Measurements from ENCODE around the gene ZNF366.
"Not testable (repeated sequence)": the region's sequence is repeated elsewhere in the genome, so short reads cannot be mapped to it uniquely, and the experiment has no call there.

Gene ZNF366

GRCh38 chr5:72436796-72437471, 70.3 kb downstream of the ZNF366 start:
- DNase-seq: no peak

- DNase-seq: no peak
These were observed 72.3 kb downstream of the ZNF366 start for GRCh38 chr5:72434781-72435437.

DNA sequence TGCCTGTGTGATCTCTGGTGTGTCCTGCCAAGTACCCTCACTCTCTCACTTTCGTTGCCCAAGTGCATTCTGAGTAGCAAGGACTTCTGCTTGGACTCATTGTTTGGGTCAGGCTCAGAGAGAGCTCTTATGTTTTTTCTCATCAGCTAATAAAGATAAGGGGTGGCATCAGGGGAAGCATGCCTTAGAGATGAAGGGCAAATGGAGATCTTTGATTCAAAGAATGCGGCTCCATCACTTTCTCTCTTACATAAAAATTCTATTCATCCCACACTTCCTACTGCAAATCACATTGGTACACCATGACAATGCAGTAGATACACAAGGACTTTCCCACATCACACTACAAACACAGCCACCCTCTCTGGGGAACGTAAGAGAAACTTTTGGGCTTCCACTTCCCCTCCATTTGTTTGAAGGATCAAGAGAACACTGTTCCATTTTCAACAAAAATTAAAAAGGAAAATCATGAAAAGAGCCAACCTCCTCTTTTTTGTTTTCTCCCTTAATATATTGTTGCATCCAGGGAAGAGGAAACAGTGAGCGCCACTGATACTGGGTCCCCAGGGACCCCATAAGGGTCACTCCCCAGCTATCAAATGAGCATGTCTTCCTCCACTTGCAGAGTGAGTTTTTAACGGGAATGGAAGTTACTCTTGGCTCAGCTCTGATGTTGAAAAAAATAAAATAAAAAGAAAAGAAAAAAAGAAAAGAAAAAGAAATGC, 73.0 kb downstream of the ZNF366 start:
- DNase-seq: no peak

GRCh38 chr5:72433522-72433921, 73.7 kb downstream of the ZNF366 start:
- no peak for DNase-seq

GRCh38 chr5:72428669-72429068, 78.5 kb downstream of the ZNF366 start:
- no peak for DNase-seq

GRCh38 chr5:72427488-72428437, 79.4 kb downstream of the ZNF366 start:
- DNase-seq: no peak

- DNase-seq: no peak
These were observed 80.2 kb downstream of the ZNF366 start for GRCh38 chr5:72427016-72427415.

- DNase-seq: no peak
These were observed 81.2 kb downstream of the ZNF366 start for GRCh38 chr5:72426019-72426418.

DNA sequence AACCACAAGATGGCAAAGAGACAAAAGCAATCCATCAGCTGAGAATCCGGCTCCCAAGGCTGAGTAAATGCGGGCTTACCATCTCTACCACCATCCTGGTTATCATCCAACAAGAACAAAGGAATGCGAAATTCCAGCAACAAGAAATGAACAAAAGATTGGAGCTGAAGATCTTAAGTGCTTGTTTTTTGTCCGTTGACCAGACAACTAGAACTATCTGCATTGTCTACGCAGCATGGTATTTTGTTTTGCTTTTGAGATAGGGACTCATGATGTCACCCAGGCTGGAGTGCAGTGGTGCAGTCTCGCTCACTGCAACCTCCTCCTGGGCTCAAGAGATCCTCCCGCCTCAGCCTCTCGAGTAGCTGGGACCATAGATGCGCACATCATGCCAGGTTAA, 88.9 kb downstream of the ZNF366 start:
- DNase-seq: no peak

DNA sequence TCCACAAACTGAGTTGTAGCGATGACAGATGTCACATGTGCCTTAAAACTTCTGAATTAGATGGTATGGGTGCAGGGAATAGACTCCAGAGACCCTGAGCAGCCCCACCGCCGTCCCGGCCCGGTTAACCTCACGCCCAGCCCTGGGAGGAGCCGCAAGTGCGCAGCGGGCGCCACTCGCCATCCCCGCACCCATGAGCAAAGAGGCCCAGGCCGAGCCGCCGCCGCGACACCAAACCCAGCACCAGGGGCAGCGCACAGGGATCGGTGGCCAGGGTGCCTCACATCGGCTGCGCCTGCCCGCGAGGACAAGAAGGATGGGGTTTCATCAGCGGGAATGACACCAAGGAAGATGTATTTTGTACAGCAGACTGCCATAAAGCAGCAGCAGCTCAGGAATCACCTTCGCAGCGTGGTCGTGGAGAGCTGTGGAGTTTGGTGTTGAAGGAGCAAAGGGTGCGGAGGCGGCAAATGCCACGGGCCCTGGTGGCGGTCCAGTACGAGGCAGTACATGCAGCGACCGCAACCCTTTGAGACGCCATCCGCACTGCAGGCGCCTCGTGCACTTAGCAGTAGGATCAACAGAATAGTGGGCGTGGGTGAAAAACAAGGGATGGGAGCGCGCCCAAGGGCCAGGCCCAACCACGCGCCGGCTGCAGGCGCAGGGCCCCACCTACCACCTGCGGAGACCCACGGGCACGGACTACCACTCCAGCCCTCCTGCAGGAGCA, 89.7 kb downstream of the ZNF366 start:
- DNase-seq: no peak

GRCh38 chr5:72415616-72416325, 91.4 kb downstream of the ZNF366 start:
- no peak for DNase-seq

GRCh38 chr5:72412283-72413055, 94.7 kb downstream of the ZNF366 start:
- DNase-seq: no peak

DNA sequence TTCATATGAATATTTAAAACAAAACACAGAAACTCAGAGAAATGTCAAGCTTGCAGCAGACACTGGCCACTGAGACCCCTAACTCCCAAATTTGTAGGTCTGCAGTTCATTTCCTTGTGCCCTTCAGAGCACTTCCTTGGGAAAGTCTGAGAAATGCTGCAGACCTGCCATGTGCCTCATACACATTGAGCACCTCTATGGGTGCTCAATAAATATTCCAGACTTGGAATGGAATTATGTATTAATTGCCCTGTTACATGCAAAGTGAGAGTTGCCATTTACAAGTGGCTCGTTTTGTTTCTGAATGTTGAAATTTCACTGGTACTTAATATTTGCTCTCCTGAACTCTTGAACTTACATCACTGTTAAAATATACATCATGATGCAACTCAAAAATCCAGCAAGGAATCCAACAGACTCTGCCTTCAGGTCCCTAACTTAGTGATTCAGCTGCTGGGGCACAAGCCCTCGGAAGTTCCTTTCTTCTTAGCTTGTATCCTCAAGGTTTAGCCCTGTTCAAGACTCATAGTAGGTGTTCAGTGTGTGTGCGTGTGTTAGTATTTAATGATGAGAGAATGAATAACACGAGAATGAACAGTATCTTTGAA, 96.4 kb downstream of the ZNF366 start:
- no peak for DNase-seq

- DNase-seq: no peak
These were observed 98.6 kb downstream of the ZNF366 start for GRCh38 chr5:72408603-72409002.

DNA sequence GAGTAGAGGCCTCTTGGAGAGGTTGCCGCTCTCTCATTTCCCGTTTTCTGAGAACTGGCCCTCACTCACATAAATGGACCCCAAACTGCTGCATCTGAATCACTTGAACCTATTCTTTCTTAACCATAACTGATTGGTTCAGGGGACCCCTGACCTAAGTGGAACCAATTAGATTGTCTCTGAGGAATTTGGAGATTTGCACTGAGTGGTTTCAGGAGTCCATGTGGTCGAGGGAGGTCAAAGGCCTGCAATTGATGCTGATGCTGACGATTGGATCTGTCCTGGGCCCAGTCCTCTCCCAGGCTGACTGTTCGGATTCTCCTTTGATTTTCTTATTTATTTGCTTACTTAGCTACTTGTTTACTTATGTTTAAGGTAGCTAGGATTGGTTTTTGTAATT, 99.1 kb downstream of the ZNF366 start:
- no peak for DNase-seq

DNA sequence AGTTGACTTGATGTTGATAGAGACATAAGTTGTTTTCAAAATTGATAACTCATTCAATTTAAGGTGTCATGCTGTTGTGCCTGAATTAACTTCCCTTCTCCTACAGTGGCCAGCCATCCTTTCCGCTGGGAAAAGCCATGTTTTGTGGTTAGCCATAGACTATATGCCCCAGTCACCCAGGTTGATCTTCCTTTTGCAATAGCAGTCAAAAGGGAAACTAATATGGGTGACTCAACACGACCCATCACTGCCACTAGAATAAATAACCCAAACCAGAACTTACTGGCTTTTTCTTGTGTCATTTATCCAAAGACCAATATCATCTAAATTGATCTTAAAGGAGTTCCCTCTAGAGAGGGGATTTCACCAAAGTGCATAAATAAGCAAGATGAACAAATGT, 99.7 kb downstream of the ZNF366 start:
- DNase-seq: no peak

DNA sequence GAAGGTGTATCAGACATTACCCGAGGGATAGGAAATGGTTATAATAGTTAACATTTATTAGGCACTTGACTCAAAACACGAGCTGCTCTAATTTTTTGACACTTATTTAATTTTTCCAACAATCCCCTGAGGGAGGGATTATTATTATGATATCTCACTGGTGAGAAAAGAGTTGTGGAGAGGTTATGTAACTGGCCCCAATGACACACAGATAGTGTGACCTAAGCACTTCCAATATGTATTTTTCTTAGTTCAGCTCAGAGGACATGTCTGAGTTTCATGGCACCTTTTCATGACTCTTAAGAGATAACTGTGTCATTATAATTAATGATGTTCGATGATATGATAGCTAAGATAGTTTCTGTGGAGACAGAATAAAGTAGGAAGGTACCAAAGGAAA, 100.1 kb downstream of the ZNF366 start:
- DNase-seq: no peak

DNA sequence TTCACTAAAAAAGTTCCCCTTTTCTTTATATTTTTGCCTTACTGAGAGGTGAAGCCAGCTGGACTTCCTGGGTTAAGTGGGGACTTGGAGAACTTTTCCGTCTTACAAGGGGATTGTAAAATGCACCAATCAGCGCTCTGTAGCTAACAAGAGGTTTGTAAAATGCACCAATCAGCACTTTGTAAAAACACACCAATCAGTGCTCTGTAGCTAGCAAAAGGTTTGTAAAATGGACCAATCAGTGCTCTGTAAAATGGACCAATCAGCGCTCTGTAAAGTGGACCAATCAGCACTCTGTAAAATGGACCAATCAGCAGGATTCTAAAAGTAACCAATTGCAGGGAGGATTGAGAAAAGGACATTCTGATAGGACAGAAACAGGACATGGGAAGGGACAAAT, 102.4 kb downstream of the ZNF366 start:
- not testable (repeated sequence) for DNase-seq

DNA sequence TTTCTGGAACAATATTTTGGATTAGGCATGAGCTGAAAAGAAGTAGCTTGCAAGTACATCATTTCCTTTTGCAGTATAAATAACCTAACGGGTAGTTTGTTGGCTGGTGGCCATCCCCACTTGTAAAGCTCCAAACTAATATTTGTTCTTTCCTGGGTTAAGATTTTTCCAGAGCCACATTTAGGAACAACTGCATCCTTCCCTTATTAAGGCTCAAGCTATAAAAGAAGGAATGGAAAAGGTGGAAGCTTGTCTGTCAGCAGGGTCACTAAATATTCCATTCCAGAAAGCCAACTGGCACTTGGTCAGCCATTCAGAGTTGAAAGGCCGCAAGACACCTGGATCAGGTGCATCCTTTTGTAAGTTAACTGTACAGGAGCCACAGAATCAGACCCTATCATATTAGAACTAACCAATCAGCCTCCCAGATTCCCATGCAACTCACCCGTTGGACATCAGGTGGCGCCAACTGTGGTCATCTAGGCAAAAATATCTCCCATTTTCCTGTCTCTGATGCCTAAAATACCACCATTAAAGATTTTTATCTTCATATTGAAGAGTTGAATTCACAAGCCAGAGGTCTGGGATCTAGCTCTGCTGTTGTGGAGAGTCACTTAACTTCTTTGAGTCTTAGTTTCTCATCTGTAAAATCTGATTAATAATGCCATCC, 104.1 kb downstream of the ZNF366 start:
- no peak for DNase-seq

- no peak for DNase-seq
These were observed 104.8 kb downstream of the ZNF366 start for GRCh38 chr5:72402381-72402890.

Data from activated T-cell treated with anti-CD3 and anti-CD28 coated beads, Interleukin-2, amount 50 U/mL, for 1 hour (primary cell).